Keratinocyte (primary cell): Measurements from ENCODE around the gene METTL21A. TPM values are rescaled to one million over a fixed set of nuclear protein-coding genes. Genes with fewer than 3 reads are reported as not detected.

ENCODE experiments used
- DNase-seq: peaks from one replicate; pipeline ENCODE4 v3.0.0-alpha.2; 2011; ENCODE audit warnings: low read depth, missing footprints, low spot score
- FAIRE-seq: peaks from 2 replicates; lab custom pipeline; 2011; peaks lifted over from hg19 to GRCh38; lab: Jason Lieb, UNC
- H2AFZ ChIP-seq: 2 replicates; pipeline ENCODE4 v1.6.0; 2012; ENCODE audit warnings: low read length, control low read depth, inconsistent platforms; ENCODE audit not compliant: control insufficient read depth
- H3K27ac ChIP-seq: 2 replicates; pipeline ENCODE4 v1.5.1; 2011; ENCODE audit warnings: low read length; ENCODE audit not compliant: control insufficient read depth, insufficient read depth
- H3K27me3 ChIP-seq: 3 replicates; pipeline ENCODE4 v1.6.0; 2011; ENCODE audit warnings: low read length; ENCODE audit not compliant: control insufficient read depth, insufficient read depth; ENCODE audit errors: extremely low read depth
- H3K36me3 ChIP-seq, 2 experiments: 2 replicates in 1 of 2; 3 replicates in 1 of 2; pipeline ENCODE4 v1.5.1; 2011; ENCODE audit warnings: low read length in 2 of 2, mild to moderate bottlenecking in 1 of 2; ENCODE audit not compliant: control insufficient read depth in 2 of 2, insufficient read depth in 2 of 2; ENCODE audit errors: extremely low read depth in 1 of 2
- H3K4me1 ChIP-seq: 3 replicates; pipeline ENCODE4 v1.5.1; 2011; ENCODE audit warnings: low read length; ENCODE audit not compliant: control insufficient read depth, insufficient read depth; ENCODE audit errors: extremely low read depth
- H3K4me2 ChIP-seq: 3 replicates; pipeline ENCODE4 v1.6.0; 2011; ENCODE audit warnings: low read depth, low read length; ENCODE audit not compliant: control insufficient read depth, insufficient read depth; ENCODE audit errors: extremely low read depth
- H3K4me3 ChIP-seq, 3 experiments: fragments of 200-600 bp in 1 of 3; sonication (generic) in 1 of 3; 2 replicates in 2 of 3; 3 replicates in 1 of 3; pipeline ENCODE4 v1.5.1; 2011 to 2016; ENCODE audit warnings: low read length in 3 of 3, mild to moderate bottlenecking in 3 of 3, control low read depth in 2 of 3, inconsistent platforms in 1 of 3, low read depth in 1 of 3, mixed read lengths in 1 of 3, mixed run types in 1 of 3, moderate library complexity in 1 of 3; ENCODE audit not compliant: control insufficient read depth in 2 of 3, insufficient read depth in 2 of 3; ENCODE audit errors: extremely low read depth in 1 of 3
- H3K79me2 ChIP-seq: 2 replicates; pipeline ENCODE4 v1.6.0; 2012; ENCODE audit warnings: low read length; ENCODE audit not compliant: control insufficient read depth, insufficient read depth
- H3K9ac ChIP-seq: 3 replicates; pipeline ENCODE4 v1.6.0; 2011; ENCODE audit warnings: low read length; ENCODE audit not compliant: control insufficient read depth, insufficient read depth; ENCODE audit errors: extremely low read depth
- H3K9me1 ChIP-seq: 3 replicates; pipeline ENCODE4 v1.6.0; 2011; ENCODE audit warnings: low read length; ENCODE audit not compliant: control insufficient read depth, insufficient read depth; ENCODE audit errors: extremely low read depth
- H3K9me3 ChIP-seq: 2 replicates; pipeline ENCODE4 v1.5.1; 2012; ENCODE audit warnings: low read depth, low read length; ENCODE audit not compliant: control insufficient read depth
- H4K20me1 ChIP-seq: 3 replicates; pipeline ENCODE4 v1.6.0; 2011; ENCODE audit warnings: low read length; ENCODE audit not compliant: control insufficient read depth, insufficient read depth; ENCODE audit errors: extremely low read depth
- CTCF ChIP-seq, 3 experiments: IDR thresholded peaks in 1 of 3; conservative IDR thresholded peaks in 1 of 3; optimal IDR thresholded peaks in 1 of 3; 2 replicates in 2 of 3; 3 replicates in 1 of 3; pipeline versions ENCODE3 to v1.5.1; 2011; ENCODE audit warnings: low read length in 3 of 3, mild to moderate bottlenecking in 3 of 3, moderate library complexity in 2 of 3, control low read depth in 1 of 3, inconsistent platforms in 1 of 3; ENCODE audit not compliant: insufficient read depth in 2 of 3; ENCODE audit errors: extremely low read depth in 1 of 3
- EZH2 ChIP-seq: IDR thresholded peaks from one replicate; pipeline ENCODE4 v1.6.1; 2012; ENCODE audit warnings: inconsistent platforms, mild to moderate bottlenecking, low read length, moderate library complexity
- dilution Hi-C: fragments of 300-500 bp; cut with MboI; formaldehyde crosslinking; loops from one replicate; pipeline ENCODE4 v1.7.0; 2020; ENCODE audit warnings: low sequenced_read_pairs; ENCODE audit not compliant: extremely low pct_ligation_motif_present
- polyA plus RNA-seq, 5 experiments: library from polyadenylated mRNA; depleted of rRNA in 3 of 5; stranded (reverse) in 3 of 5; stranded (forward) in 1 of 5; unstranded in 1 of 5; fragments of >200 nt; gene quantifications; 1 replicate in 1 of 5; 2 replicates in 3 of 5; 3 replicates in 1 of 5; pipeline versions ENCODE4 v1.2.1 to v1.2.3, GENCODE V29; 2011 to 2012; ENCODE audit warnings: missing spikeins in 2 of 5, low read depth in 1 of 5, low replicate concordance in 1 of 5

METTL21A gene
- polyA plus RNA-seq, 1 donor (not counting 4 experiments of a cell fraction or from before 2014, with no cell fraction given): 10.1 TPM

- H3K9me1 ChIP-seq: no peaks in the 10 kb centered on the region
- dilution Hi-C loops: no loop called here
- no peaks in the 10 kb centered on the region for H3K79me2 ChIP-seq
- TF ChIP-seq EZH2 (no peak), CTCF (optimal IDR thresholded peaks at IDR 0.05 in 1 of 3, IDR thresholded peaks at IDR 0.05 in 1 of 3, conservative IDR thresholded peaks at IDR 0.05 in 1 of 3; ENCODE audit: extremely low read depth in 1 of 3, insufficient read depth in 2 of 3, low read length in 3 of 3) (no peak)
- H3K4me1 ChIP-seq: no peaks in the 10 kb centered on the region
- no peaks in the 10 kb centered on the region for H3K36me3 ChIP-seq
- no peak overlapping the region for H3K4me2 ChIP-seq
- FAIRE-seq (no peak), DNase-seq (no peak)
- H3K27me3 ChIP-seq: no peaks in the 10 kb centered on the region
- H3K9ac ChIP-seq: no peak overlapping the region
- H2AFZ ChIP-seq: no peak overlapping the region
- H4K20me1 ChIP-seq: no peaks in the 10 kb centered on the region
- no peaks in the 10 kb centered on the region for H3K9me3 ChIP-seq
- no peak overlapping the region for H3K4me3 ChIP-seq
- H3K27ac ChIP-seq: no peak overlapping the region
These were observed 37.0 kb upstream of the METTL21A start for GRCh38 chr2:207662203-207662602.

GRCh38 chr2:207660994-207661393, 35.8 kb upstream of the METTL21A start:
- H3K9me1 ChIP-seq: no peaks in the 10 kb centered on the region
- DNase-seq (no peak), FAIRE-seq (no peak)
- H3K27ac ChIP-seq: no peak overlapping the region
- H3K4me2 ChIP-seq: no peak overlapping the region
- H3K9me3 ChIP-seq: no peaks in the 10 kb centered on the region
- no peaks in the 10 kb centered on the region for H3K4me1 ChIP-seq
- dilution Hi-C loops: no loop called here
- no peak overlapping the region for H2AFZ ChIP-seq
- H3K9ac ChIP-seq: no peak overlapping the region
- no peaks in the 10 kb centered on the region for H3K79me2 ChIP-seq
- no peaks in the 10 kb centered on the region for H4K20me1 ChIP-seq
- H3K36me3 ChIP-seq: no peaks in the 10 kb centered on the region
- TF ChIP-seq EZH2 (no peak), CTCF (optimal IDR thresholded peaks at IDR 0.05 in 1 of 3, IDR thresholded peaks at IDR 0.05 in 1 of 3, conservative IDR thresholded peaks at IDR 0.05 in 1 of 3; ENCODE audit: extremely low read depth in 1 of 3, insufficient read depth in 2 of 3, low read length in 3 of 3) (no peak)
- H3K4me3 ChIP-seq: no peak overlapping the region
- no peaks in the 10 kb centered on the region for H3K27me3 ChIP-seq
